OCI-LY7 (cell line): ENCODE results near the gene AP4S1.

ENCODE experiments used
- EZH2phosphoT487 ChIP-seq: fragments of 200-600 bp; sonication (generic); IDR thresholded peaks from 2 replicates; pipeline ENCODE4 v1.6.1; 2018; ENCODE audit warnings: low read depth, borderline replicate concordance, mild to moderate bottlenecking, mixed run types, antibody characterized with exemption, low read length, moderate library complexity, mixed read lengths
- TF ChIP-seq, protein P1 (sequence below): fragments of 200-600 bp; sonication (generic); conservative IDR thresholded peaks from 2 replicates; pipeline ENCODE4 v1.5.1; 2014; ENCODE audit warnings: mild to moderate bottlenecking, antibody characterized with exemption, low read length, moderate library complexity, mixed read lengths

- TF ChIP-seq, protein P1, sequence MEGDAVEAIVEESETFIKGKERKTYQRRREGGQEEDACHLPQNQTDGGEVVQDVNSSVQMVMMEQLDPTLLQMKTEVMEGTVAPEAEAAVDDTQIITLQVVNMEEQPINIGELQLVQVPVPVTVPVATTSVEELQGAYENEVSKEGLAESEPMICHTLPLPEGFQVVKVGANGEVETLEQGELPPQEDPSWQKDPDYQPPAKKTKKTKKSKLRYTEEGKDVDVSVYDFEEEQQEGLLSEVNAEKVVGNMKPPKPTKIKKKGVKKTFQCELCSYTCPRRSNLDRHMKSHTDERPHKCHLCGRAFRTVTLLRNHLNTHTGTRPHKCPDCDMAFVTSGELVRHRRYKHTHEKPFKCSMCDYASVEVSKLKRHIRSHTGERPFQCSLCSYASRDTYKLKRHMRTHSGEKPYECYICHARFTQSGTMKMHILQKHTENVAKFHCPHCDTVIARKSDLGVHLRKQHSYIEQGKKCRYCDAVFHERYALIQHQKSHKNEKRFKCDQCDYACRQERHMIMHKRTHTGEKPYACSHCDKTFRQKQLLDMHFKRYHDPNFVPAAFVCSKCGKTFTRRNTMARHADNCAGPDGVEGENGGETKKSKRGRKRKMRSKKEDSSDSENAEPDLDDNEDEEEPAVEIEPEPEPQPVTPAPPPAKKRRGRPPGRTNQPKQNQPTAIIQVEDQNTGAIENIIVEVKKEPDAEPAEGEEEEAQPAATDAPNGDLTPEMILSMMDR: no peak
- TF ChIP-seq EZH2phosphoT487: no peak
Observed at GRCh38 chr14:31042300-31042699, 16.9 kb downstream of the AP4S1 start.
